Lower lobe of right lung (tissue), 2 donors: Measurements from ENCODE around the gene BCO2. TPM values are rescaled to one million over a fixed set of nuclear protein-coding genes. Genes with fewer than 3 reads are reported as not detected.
A peak's percentile ranks its signal among the peaks of the same experiment; 100 is the strongest.

Experiments
- ATAC-seq, 2 donors: fragments of 200-7000 bp; cut with Tn5 transposase; one replicate each; pipeline ENCODE4 v1.9.1; 2020 to 2022; ENCODE audit warnings: mild to moderate bottlenecking in 2 of 2, moderate library complexity in 2 of 2
- DNase-seq: peaks from one replicate; pipeline ENCODE4 v3.0.0-alpha.2; 2020
- H3K27ac ChIP-seq: fragments of 200-600 bp; one replicate; pipeline ENCODE4 v1.8.0; 2022
- H3K27me3 ChIP-seq: fragments of 200-600 bp; one replicate; pipeline ENCODE4 v1.8.0; 2022; ENCODE audit warnings: low read depth
- H3K36me3 ChIP-seq: fragments of 200-600 bp; one replicate; pipeline ENCODE4 v1.8.0; 2022; ENCODE audit warnings: mild to moderate bottlenecking
- H3K4me1 ChIP-seq: fragments of 200-600 bp; one replicate; pipeline ENCODE4 v1.8.0; 2022
- H3K4me3 ChIP-seq: fragments of 200-600 bp; one replicate; pipeline ENCODE4 v1.8.0; 2022; ENCODE audit warnings: mild to moderate bottlenecking
- H3K9me3 ChIP-seq: fragments of 200-600 bp; one replicate; pipeline ENCODE4 v1.8.0; 2022
- CTCF ChIP-seq: fragments of 200-600 bp; IDR thresholded peaks from one replicate; pipeline ENCODE4 v1.8.0; 2022; ENCODE audit warnings: antibody characterized with exemption, mild to moderate bottlenecking
- intact Hi-C: fragments of 100-400 bp; cut with DNase I; formaldehyde crosslinking; loops from one replicate; pipeline ENCODE4 v1.11.0; 2022
- total RNA-seq: library from RNA; stranded (reverse); fragmentation: NEBNext Ultra II Directional; extraction: Animal tissue kit (Norgen Biotek cat#: 25700); gene quantifications from one replicate; pipeline ENCODE4 v1.2.1, GENCODE V29; 2021
- donor health status: DM: no; HTN: yes; CAD: no; lungs with severe emphysema.

The BCO2 gene
- total RNA-seq, 1 donor from 2014 or later = 8.9 TPM

DNA sequence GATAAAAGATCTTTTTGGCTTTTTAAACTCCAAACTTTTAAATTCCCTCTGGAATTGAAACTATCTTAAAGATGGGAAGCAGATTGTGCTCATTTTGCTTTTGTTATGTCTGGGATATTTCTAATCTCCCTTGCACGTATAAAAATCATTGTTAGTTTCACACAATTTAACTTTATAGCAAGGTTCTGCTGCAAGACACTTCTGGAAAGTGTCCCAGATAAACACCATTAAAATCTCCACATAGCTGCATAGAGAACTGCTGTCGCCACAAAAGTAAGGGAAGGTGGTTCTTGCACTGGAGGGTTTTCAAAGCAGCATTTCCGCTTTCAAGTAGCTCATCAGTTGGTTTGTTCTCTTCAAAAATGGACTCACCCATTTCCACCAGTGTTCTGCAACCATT, 62.7 kb downstream of the BCO2 start:
- no peaks in the 10 kb centered on the region for H3K4me1 ChIP-seq
- no peak for TF ChIP-seq CTCF
- peaks cover 64% of the 10 kb centered on the region for H3K36me3 ChIP-seq
- H3K9me3 ChIP-seq = no peaks in the 10 kb centered on the region
- no peaks in the 10 kb centered on the region for H3K27me3 ChIP-seq
- no peak overlapping the region for H3K27ac ChIP-seq
- H3K4me3 ChIP-seq = no peak overlapping the region
- intact Hi-C loops = no loop called here
- DNase-seq (no peak), ATAC-seq (no peak)

DNA sequence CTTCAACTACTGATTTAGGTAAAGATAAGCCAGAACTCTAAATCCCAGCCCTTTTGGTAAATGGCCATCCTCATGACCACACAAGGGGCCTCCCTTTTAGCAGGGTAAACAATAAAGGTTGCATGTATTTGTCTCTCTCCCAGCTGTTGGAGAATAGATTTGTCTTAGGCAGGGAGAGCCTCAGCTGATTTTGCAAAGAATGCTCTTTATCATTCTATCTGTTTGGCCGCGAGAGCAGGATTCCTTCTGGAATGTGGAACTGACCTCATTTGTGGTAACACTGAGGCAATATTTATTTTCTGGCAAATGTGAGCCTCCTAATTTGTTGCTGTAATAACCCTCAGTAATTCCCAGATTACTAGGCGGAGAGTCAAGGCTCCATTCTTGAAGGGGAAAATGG, 66.2 kb downstream of the BCO2 start:
- ATAC-seq (peak in 1 of 2 donors; percentile 59), DNase-seq (no peak)
- H3K9me3 ChIP-seq = no peaks in the 10 kb centered on the region
- no peak overlapping the region for H3K4me3 ChIP-seq
- H3K36me3 ChIP-seq = peaks cover 30% of the 10 kb centered on the region
- no peaks in the 10 kb centered on the region for H3K4me1 ChIP-seq
- intact Hi-C loops = no loop called here
- TF ChIP-seq CTCF = no peak
- H3K27me3 ChIP-seq = no peaks in the 10 kb centered on the region
- no peak overlapping the region for H3K27ac ChIP-seq

GRCh38 chr11:112247201-112247600, 71.9 kb downstream of the BCO2 start:
- Histone ChIP-seq H3K36me3 (no peaks in the 10 kb centered on the region), H3K27me3 (no peaks in the 10 kb centered on the region), H3K4me3 (no peak overlapping the region), H3K9me3 (no peaks in the 10 kb centered on the region), H3K4me1 (no peaks in the 10 kb centered on the region), H3K27ac (no peak overlapping the region)
- DNase-seq (no peak), ATAC-seq (no peak)
- intact Hi-C loops = no loop called here
- TF ChIP-seq CTCF = no peak

DNA sequence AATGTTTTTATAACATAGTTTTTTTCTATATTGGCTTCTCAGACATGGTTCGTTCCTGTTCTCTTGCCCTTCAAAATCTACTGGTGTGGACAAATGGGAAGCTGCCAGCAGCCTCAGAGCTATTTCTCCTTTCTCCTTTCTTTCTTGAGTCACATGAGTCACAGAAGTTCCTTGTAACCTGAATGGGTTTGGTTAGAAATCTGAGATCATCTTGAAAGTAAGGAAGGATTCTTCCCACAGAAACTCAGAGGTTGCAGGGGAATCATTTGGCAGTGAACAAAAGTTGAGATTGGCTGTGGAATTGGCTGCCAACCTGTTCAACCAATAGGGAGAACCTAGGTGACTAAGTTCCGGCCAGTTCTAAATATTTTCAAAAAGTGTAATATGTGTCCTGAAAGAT, 72.9 kb downstream of the BCO2 start:
- intact Hi-C loops = no loop called here
- no peak for TF ChIP-seq CTCF
- H3K4me3 ChIP-seq = no peak overlapping the region
- no peak for DNase-seq
- H3K27me3 ChIP-seq = no peaks in the 10 kb centered on the region
- H3K4me1 ChIP-seq = no peaks in the 10 kb centered on the region
- H3K27ac ChIP-seq = no peak overlapping the region
- H3K36me3 ChIP-seq = no peaks in the 10 kb centered on the region
- ATAC-seq = no peak
- no peaks in the 10 kb centered on the region for H3K9me3 ChIP-seq

DNA sequence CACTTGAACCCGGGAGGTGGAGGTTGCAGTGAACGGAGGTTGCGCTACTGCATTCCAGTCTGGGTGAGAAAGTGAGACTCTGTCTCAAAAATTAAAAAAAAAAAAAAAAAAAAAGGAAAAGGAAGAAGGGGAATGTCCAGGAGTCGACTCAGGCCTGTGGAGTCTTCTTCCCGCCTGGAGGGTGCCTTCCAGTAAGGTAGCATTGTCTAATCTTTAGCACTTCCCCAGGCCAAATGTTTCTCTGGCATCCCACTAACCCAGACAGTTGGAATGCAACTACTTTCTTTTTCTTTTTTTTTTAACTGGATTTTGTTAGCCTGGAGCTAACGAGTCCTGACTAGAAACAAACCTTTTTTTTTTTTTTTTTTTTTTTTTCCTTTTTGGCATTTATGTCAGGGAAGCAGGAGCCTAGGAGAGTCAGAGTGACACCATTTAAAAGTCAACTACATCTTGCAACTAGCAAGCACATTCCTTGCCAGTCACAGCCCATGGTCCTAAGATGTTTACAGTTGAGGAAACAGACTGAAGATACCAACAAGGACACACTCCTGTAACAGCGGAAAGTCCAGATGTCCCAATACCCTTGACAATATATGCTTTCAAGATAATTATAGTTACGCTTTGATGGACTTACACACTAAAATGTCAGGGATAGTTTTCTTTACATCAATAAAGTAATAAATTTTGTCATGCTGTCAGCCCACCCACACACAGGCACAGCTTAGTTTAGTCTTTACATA, 74.7 kb downstream of the BCO2 start:
- ATAC-seq = no peak
- no peak for TF ChIP-seq CTCF

More for the DNA sequence above, 74.7 kb downstream of the BCO2 start:
- Histone ChIP-seq H3K36me3 (no peaks in the 10 kb centered on the region), H3K27me3 (no peaks in the 10 kb centered on the region), H3K9me3 (no peaks in the 10 kb centered on the region), H3K4me1 (no peaks in the 10 kb centered on the region), H3K27ac (no peak overlapping the region), H3K4me3 (no peak overlapping the region)
- intact Hi-C loops = no loop called here
- no peak for DNase-seq
